ENCODE results near the gene CLSTN2. TPM values are rescaled to one million over a fixed set of nuclear protein-coding genes. Genes with fewer than 3 reads are reported as not detected.

Gene CLSTN2
- polyA plus RNA-seq, 3 donors = not detected

DNA sequence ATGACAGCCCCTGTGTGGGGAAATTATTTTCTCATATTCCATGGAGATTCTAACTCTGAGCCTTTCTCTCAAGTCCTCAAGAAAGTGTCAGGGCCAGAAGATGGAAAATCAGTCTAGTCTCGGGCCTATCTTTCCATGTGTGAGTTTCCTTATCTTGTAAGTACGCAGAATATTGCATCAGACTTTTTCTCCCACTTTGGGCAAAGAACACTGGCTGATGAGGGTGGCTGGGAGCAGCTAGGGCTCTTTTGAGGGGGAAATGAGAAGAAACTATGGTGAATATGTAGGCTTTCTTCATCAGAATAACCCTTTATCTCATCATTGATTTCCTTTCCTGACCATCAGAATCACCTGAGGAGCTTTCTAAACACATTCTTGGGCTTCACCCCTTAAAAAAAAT lies 264.0 kb downstream of the CLSTN2 start:
- Histone ChIP-seq H3K36me3 (replicated peaks in 1 of 2; ENCODE audit: control insufficient read depth in 1 of 2, insufficient read depth in 2 of 2, low read length in 2 of 2) (no peaks in the 10 kb centered on the region), H3K79me2 (ENCODE audit: insufficient read depth, low read length) (no peaks in the 10 kb centered on the region), H3K4me1 (ENCODE audit: control insufficient read depth in 1 of 2, insufficient read depth in 2 of 2, low read length in 2 of 2) (no peaks in the 10 kb centered on the region), H3K4me2 (replicated peaks; ENCODE audit: extremely low read depth, low read length, poor library complexity, severe bottlenecking) (no peak overlapping the region), H3K9ac (ENCODE audit: insufficient read depth, low read length, poor library complexity, severe bottlenecking) (no peak overlapping the region), H3K27ac (ENCODE audit: low read depth in 1 of 2, low read length in 2 of 2) (no peak overlapping the region), H3K9me3 (replicated peaks in 1 of 2; ENCODE audit: control insufficient read depth in 1 of 2, insufficient read depth in 1 of 2, low read length in 2 of 2) (no peaks in the 10 kb centered on the region), H3K27me3 (ENCODE audit: control insufficient read depth in 2 of 2, insufficient read depth in 2 of 2, low read length in 2 of 2) (no peaks in the 10 kb centered on the region), H2AFZ (ENCODE audit: insufficient read depth, low read depth, low read length, poor library complexity, severe bottlenecking) (no peak overlapping the region), H3K4me3 (replicated peaks in 1 of 3; ENCODE audit: low read depth in 2 of 3, low read length in 3 of 3) (no peak overlapping the region), H4K20me1 (ENCODE audit: insufficient read depth, low read length) (no peaks in the 10 kb centered on the region)
- intact Hi-C loops (cut with micrococcal nuclease) = no loop called here
- no peak overlapping the region for H3K4me3 Mint-ChIP-seq
- DNase-seq = no peak
- peaks cover 0 to 3% (median 2%) of the 10 kb centered on the region in 3 donors for H3K27me3 Mint-ChIP-seq (ENCODE audit: low read depth in 3 of 3)
- peaks cover 0 to 3% (median 0%) of the 10 kb centered on the region in 7 donors for H3K9me3 Mint-ChIP-seq
- no peaks in the 10 kb centered on the region for H3K4me1 Mint-ChIP-seq
- no CpG with 5 or more reads among the region's 2 CpGs for WGBS (ENCODE audit: insufficient coverage)
- no peak overlapping the region for H3K27ac Mint-ChIP-seq
- no peaks in the 10 kb centered on the region for H3K36me3 Mint-ChIP-seq
- TF ChIP-seq, protein P1, sequence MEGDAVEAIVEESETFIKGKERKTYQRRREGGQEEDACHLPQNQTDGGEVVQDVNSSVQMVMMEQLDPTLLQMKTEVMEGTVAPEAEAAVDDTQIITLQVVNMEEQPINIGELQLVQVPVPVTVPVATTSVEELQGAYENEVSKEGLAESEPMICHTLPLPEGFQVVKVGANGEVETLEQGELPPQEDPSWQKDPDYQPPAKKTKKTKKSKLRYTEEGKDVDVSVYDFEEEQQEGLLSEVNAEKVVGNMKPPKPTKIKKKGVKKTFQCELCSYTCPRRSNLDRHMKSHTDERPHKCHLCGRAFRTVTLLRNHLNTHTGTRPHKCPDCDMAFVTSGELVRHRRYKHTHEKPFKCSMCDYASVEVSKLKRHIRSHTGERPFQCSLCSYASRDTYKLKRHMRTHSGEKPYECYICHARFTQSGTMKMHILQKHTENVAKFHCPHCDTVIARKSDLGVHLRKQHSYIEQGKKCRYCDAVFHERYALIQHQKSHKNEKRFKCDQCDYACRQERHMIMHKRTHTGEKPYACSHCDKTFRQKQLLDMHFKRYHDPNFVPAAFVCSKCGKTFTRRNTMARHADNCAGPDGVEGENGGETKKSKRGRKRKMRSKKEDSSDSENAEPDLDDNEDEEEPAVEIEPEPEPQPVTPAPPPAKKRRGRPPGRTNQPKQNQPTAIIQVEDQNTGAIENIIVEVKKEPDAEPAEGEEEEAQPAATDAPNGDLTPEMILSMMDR (IDR thresholded peaks at IDR 0.05) = no peak

GRCh38 chr3:140199743-140200142 lies 264.8 kb downstream of the CLSTN2 start:
- H3K4me1 Mint-ChIP-seq = no peaks in the 10 kb centered on the region
- DNase-seq = no peak
- H3K9me3 Mint-ChIP-seq = peaks cover 0 to 3% (median 0%) of the 10 kb centered on the region in 7 donors
- no peak overlapping the region for H3K4me2 ChIP-seq (replicated peaks; ENCODE audit: extremely low read depth, low read length, poor library complexity, severe bottlenecking)
- no peak overlapping the region for H3K27ac Mint-ChIP-seq
- no peaks in the 10 kb centered on the region for H3K4me1 ChIP-seq (ENCODE audit: control insufficient read depth in 1 of 2, insufficient read depth in 2 of 2, low read length in 2 of 2)
- no peaks in the 10 kb centered on the region for H3K27me3 ChIP-seq (ENCODE audit: control insufficient read depth in 2 of 2, insufficient read depth in 2 of 2, low read length in 2 of 2)
- no CpG with 5 or more reads among the region's 2 CpGs for WGBS (ENCODE audit: insufficient coverage)
- no peak overlapping the region for H3K4me3 Mint-ChIP-seq
- H3K9me3 ChIP-seq (replicated peaks in 1 of 2; ENCODE audit: control insufficient read depth in 1 of 2, insufficient read depth in 1 of 2, low read length in 2 of 2) = no peaks in the 10 kb centered on the region
- H3K9ac ChIP-seq (ENCODE audit: insufficient read depth, low read length, poor library complexity, severe bottlenecking) = no peak overlapping the region
- no peak overlapping the region for H2AFZ ChIP-seq (ENCODE audit: insufficient read depth, low read depth, low read length, poor library complexity, severe bottlenecking)
- no peaks in the 10 kb centered on the region for H4K20me1 ChIP-seq (ENCODE audit: insufficient read depth, low read length)
- intact Hi-C loops (cut with micrococcal nuclease) = no loop called here
- H3K27me3 Mint-ChIP-seq (ENCODE audit: low read depth in 3 of 3) = peaks cover 0 to 3% (median 2%) of the 10 kb centered on the region in 3 donors
- H3K27ac ChIP-seq (ENCODE audit: low read depth in 1 of 2, low read length in 2 of 2) = no peak overlapping the region
- H3K79me2 ChIP-seq (ENCODE audit: insufficient read depth, low read length) = no peaks in the 10 kb centered on the region
- H3K36me3 Mint-ChIP-seq = no peaks in the 10 kb centered on the region
- TF ChIP-seq, protein P1 (IDR thresholded peaks at IDR 0.05) = no peak
- H3K36me3 ChIP-seq (replicated peaks in 1 of 2; ENCODE audit: control insufficient read depth in 1 of 2, insufficient read depth in 2 of 2, low read length in 2 of 2) = no peaks in the 10 kb centered on the region
- no peak overlapping the region for H3K4me3 ChIP-seq (replicated peaks in 1 of 3; ENCODE audit: low read depth in 2 of 3, low read length in 3 of 3)
